ENCODE results near the gene TFPI.

DNA sequence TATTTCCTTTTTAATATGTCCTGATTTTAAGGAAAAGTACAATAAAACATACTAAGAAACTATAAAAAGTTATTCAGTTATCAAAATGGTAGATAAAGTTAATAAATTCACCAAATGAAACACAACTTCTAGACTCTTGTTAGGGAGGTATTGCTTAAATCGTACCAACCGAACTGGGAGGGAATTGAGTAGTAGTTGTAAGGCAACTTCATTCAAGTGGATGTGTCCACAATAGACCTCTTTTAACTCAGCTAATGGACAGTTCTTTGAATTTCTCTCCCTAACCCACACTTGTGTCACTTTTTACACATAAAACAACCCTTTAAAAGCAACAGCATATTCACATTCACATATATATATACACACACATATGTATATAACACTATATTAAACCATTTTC, 57.1 kb downstream of the TFPI start:
- TF ChIP-seq POLR2AphosphoS5 (IDR thresholded peaks at IDR 0.05) (no peak), POLR2A (IDR thresholded peaks at IDR 0.05) (no peak)
